ENCODE measurements around the gene MTA2. TPM values are rescaled to one million over a fixed set of nuclear protein-coding genes. Genes with fewer than 3 reads are reported as not detected.
A peak's percentile ranks its signal among the peaks of the same experiment; 100 is the strongest.
"Not testable (repeated sequence)": the region's sequence is repeated elsewhere in the genome, so short reads cannot be mapped to it uniquely, and the experiment has no call there.

The MTA2 gene
- total RNA-seq (2014; rRNA removed; shearing (Covaris generic)) = 223 and 229 TPM in 2 replicates

DNA sequence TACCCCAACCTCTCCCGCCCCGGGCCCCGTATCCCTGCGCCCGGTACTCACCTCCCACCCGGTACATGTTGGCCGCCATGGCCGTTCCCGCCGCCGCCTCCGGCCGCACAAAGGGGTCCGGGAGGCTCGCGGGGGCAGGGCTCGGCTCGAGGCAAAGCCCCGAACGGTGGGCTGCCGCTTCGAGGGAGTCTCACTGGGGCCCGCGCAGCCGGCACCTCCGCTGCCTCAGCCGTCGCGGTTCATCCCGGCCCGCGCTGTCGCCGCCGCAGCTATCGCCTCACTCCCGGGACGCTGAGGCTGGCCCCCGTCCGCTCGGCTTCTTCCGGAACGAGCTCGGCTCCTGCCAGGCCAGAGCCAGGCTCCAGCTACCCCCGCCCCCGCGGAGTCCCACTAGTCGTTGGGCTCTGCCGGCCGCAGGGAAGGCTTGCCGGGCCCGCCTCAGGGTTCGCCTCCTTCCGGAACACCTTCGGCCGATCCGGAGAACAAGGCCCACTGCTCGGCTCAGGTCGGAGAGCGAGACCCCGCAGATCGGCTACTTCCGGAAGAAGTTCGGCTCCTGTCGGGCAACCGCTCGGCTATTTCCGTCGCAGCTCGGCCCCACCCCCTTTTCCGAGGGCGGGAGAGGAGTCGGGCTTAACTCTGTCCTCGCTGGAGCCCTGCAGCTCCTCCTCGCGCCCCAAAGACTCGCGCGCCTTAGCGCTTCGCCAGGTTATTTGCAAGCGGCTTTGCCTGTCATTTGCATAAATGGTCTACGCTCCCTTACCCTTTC is at the start of gene MTA2:
Gene MTA2 (minus strand): TSS at position 494 of the 769 bp plus-strand sequence. CDS start 415 bp downstream, at position 79.
- DNase-seq (ENCODE audit: low spot score) = peak; percentile 100

DNA sequence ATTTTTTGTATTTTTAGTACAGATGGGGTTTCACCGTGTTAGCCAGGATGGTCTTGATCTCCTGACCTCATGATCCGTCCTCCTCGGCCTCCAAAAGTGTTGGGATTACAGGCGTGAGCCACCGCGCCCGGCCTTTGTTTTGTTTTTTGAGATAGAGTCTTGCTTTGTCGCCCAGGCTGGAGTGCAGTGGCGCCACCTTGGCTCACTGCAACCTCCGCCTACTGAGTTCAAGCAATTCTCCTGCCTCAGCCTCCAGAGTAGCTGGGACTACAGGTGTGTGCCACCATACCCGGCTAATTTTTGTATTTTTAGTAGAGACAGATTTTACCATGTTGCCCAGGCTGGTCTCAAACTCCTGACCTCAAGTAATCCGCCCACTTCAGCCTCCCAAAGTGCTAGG is 48.6 kb upstream of the MTA2 start:
- not testable (repeated sequence) for DNase-seq (ENCODE audit: low spot score)

DNA sequence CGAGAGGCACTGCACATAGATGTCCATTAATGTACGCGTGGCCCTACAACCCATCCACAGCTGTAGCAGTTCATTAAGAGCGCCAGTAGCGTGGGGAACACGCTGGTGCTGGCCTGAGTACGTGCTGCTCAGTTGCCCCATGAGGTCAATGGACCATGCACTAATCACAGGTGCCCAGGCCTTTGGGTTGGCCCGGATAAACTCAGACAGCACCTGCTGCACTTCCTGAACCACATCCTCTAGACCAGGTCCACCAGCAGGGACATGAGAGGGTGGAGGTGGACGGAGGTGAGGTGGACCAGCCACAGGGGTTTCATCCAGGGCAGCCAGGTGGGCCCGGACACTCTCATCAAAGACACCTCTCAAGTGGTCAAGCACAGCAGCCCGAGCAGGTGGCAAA is 47.8 kb upstream of the MTA2 start:
- DNase-seq (ENCODE audit: low spot score) = no peak

DNA sequence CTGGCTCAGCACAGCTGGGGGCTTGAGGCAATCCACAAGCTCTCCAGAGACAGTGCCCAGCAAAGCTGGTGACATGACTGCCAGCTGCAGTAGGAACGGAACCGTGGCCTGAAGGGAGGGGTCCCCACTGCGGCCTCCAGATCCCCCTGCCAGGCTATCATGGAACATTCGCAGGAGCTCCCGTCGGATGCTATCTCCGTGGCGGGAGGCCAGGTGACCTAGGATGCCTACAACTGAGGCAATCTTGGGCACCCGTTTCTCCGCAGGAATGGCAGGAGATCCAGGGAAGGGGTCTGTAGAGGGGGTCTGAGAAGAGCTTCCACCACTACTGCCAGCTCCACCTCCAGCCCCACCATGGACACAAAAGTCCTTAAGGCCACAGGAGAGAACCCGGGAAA is 47.3 kb upstream of the MTA2 start:
- no peak for DNase-seq (ENCODE audit: low spot score)

DNA sequence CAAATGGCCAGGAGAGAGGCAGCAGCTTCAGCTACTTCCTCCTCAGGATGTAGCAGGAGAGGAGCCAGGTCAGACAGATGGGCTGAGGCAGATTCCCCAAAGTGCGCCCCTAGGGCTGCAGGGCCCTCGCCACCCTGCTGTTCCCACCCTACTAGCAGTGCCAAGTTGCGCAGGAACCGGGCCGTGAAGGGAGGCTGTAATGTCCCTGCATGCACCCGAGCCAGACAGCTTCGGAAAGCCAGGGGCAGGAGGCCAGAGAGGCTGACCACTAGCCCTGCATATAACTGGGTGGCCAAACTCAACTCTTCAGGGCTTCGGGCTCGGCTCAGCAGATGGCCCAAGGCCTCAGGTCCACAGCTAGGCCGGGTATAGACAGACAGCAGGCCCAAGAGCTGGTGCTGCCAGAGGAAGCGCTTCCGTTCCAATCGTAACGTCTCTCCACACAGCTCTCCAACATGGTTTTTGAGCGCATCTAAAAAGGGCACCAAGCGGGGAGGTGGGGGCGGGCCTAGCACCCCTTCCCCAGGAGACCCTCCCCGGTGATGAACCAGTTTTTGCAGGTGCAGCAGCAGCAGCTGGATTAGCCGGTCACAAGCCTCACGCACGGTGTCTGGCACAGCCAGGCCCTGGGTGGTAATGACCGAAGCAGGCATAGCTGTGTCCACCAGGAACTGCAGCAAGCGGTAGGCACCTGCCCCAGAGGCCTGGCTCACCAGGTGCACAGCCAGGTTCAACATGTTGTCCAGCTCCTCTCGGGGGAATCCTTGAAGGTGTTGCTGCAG is 46.7 kb upstream of the MTA2 start:
- no peak for DNase-seq (ENCODE audit: low spot score)

DNA sequence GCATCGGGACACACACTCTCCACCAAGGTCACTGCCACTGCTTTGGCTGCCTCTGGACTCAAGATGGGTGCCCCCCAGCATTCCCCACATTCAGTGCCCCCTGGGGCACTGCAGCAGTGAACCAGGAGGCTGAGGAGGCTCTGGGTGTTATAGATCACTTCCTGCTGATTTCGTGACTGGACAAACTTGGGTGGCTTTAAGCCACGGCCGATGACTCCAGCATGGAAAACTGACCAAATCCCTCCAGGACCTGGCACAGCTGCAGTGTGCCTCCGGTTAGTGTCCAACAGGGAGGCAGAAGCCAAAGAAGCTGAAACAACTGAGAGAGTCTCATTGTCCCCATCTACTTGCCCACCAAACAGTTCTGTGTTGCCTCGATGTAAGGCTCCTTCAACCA is 45.9 kb upstream of the MTA2 start:
- no peak for DNase-seq (ENCODE audit: low spot score)

DNA sequence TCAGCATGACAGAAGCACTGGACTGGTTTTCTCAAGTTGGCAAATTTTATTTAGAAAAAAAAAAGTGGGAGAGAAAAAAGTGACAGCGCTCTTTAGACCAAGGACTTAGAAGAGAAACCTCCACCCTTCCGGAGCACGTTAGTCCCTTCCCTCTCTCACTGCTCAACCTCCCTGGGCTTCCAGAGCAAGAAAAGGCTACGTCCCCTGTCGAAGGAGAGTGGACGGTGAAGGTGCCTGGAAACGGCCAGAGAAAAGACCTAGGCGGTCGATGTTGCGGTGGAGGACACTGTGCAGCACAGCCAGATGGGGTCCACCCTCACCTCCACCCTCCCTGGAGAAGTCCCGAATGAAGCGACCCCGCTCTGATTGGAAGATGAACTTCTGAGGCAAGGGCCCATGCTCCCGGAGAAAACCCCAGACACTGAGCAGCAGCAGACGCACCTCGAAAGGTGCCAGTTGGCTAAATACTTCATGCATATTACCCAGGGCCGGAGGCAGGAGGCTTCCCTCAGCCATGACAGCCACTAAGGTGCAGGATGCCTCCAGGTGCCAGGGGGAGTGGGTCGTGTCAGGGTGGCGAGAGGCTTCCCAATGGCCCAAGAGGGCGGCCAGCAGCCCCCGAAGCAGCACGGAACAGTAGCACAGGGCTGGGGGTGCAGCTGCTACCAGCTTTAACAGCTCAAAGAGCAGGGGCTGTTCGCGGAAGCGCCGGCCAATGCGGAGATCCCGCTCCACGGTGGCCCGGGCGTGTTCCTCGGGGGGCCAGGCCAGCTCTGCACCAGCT is 45.4 kb upstream of the MTA2 start:
- no peak for DNase-seq (ENCODE audit: low spot score)

DNA sequence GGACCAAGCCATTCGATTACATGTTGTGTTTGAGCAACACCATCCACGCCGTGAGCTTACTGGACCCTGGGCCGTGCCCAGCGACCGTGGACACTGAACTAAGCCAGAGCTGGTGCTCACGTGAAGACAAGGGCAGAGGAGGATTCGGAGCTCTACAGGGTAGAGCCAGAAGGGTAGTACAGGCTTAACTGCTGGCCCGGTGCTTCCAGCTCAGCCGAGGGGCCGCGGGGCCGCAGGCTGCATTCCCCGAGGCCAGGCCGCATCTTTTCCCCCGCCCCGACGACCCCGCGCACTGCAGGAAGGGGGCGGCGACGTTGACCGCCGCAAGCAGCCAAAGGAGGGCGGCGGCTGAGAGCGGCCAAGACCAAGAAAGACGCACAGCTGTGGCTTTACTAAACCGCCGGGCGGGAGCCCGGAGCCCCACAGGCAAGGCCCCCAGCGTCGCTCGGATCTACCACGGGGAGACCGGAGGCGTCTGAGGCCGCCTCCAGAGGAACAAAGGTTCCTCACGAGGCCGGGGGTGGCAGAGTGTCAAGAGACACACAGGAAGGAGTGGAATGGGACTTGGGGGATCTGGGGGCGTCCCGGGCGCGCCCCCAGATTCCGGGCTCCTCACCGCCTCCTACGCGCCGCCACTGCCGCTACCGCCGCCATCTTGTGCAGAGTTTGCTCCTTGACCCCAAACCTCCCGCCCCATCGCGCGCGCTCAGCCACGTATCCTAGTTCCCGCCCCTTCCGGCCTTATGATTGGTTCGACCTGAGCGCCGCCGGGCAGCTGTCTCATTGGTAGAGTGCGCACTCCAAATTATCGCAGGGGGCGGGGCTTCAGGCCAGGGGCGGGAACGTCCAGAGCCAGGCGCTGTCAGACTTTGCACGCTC is 44.5 kb upstream of the MTA2 start, which contains the start of gene GANAB:
Gene GANAB (minus strand): TSS at position 668 of the 879 bp plus-strand sequence. CDS start 14 bp downstream, at position 654.
- DNase-seq (ENCODE audit: low spot score) = peak; percentile 100

DNA sequence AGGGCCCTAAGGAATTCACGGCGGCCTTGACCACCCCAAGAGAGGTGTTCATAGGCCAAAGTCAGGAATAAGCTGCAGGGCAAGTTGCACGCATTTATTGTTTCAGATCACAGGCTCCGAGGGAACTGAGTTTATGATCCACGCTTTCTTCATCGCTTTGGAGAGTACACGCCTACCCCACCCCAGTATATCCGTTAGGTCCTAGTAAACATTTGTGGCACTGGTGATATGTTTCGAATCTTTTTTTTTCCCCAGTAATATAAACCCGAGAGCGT is 43.9 kb upstream of the MTA2 start:
- DNase-seq (ENCODE audit: low spot score) = no peak

DNA sequence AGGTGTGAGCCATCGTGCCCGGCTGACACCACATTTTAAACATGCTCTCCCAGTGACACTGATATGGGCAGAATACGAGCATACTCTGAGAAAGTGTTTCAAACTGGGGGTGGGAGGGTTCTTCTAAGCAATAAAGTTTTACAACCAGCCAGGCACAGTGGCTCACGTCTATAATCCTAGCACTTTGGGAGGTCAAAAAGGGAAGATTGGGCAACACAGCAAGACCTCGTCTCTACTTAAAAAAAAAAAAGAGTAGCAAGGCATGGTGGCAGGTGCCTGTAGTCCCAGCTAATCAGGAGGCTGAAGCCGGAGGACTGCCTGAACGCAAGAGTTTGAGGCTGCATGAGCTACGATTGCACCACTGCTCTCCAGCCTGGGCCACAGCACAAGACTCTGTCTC is 42.6 kb upstream of the MTA2 start:
- no peak for DNase-seq (ENCODE audit: low spot score)

DNA sequence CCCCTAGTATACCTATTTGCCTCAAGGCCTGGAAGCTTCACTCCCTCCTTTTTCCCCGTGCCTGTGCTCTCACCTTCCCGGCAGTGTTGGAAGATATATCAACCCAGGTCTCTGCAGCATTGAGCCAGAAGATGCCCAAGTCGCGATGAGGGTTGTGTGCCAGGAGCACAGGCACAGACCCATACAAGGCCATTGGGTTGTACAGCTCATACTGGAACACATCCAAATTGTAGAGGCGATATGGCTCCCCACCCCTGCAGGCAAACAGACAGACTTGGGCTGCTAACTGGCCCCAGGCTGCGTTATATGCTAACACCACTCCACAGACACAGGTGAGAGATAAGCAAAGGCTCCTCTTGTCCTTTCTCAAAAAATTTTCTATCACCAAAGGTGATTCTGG is 30.8 kb upstream of the MTA2 start:
- DNase-seq (ENCODE audit: low spot score) = no peak

DNA sequence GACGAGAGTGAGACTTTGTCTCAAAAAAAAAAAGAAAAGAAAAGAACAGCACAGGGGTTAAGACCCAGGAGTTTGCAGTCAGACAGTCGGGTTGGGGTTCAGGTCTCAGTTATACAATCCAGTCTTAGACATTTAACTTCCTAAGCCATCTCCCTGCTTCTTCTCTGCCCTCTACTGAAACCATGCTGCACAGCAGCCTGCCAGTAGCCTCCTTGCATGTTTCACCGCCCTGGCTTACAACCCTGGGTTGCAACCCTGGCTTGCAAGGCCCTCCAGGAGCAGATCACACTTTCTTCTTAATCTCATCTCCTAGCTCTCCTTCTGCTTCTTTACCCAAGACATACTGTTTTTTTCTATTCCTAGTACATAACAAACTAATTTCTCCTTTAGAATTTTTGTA is 26.0 kb upstream of the MTA2 start:
- DNase-seq (ENCODE audit: low spot score) = peak; percentile 32

DNA sequence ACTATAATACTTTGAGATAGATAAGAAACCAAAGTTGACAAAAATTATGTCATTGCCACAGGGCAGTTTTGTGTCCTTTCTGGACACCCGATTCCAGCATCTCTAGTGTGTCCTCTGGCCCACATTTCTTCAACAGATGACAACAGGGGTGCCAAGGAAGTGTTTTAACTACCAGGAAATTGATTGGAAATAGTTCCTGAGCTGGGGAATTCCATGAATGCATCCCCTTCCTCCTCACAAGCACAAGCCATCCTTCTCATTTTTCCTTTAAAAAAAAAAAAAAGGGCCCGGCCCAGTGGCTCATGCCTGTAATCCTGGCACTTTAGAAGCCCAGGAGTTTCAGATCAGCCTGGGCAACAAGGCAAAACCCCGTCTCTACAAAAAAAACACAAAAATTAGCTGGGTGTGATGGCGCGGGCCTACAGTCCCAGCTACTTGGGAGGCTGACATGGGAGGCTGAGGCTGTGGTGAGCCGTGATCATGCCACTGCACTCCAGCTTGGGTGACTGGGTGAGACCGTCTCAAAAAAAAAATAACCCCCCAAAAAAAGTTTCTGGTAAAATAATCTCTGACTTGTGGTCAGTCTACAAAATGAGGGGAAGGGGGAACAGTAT is 20.9 kb upstream of the MTA2 start:
- DNase-seq (ENCODE audit: low spot score) = no peak

DNA sequence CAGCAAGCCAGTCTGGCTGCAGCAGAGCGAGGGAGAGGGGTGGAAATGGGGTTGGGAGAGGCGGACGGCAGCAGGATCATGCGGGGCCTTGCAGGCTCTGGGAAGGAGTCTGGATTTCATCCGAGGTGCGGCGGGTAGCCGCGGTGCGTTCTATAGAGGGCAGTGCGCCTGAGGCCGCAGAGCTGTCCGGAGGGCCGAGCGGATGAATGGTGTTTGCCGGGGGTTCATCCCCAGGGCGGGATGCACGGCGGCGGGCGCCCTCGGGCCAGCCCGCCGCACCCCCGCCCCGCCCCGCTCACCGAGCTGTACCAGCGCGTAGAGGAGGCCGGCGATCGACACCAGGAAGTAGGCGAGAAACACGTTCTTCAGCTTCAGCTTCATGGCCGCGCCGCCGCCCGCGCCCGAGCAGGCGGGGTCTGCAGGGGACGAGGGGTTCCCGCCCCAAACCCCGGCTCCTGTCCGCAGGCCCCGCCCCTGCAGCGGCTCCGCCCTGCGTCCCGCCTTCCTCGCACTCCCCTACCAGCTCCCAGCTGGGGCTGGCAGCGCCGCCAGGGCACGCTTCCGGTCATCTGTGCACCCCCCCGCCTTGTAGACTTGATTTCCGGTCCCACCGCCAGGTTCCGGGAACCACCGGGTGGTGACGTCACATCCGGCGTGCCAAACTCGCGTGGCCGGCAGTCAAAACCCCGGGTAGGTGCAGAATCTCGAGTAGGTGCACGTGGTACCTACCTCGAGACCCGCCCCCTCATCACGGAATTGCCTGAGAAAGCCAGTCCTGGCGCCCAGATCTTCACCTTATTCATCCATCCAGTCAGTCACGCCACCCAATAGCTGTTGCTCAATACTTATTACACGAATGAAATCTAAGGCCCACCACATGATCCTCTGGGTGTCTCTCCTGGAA is 20.2 kb upstream of the MTA2 start, which contains the start of gene B3GAT3:
Gene B3GAT3 (minus strand): TSS at position 420 of the 904 bp plus-strand sequence. CDS start 39 bp downstream, at position 381.
- DNase-seq (ENCODE audit: low spot score) = peak; percentile 100

DNA sequence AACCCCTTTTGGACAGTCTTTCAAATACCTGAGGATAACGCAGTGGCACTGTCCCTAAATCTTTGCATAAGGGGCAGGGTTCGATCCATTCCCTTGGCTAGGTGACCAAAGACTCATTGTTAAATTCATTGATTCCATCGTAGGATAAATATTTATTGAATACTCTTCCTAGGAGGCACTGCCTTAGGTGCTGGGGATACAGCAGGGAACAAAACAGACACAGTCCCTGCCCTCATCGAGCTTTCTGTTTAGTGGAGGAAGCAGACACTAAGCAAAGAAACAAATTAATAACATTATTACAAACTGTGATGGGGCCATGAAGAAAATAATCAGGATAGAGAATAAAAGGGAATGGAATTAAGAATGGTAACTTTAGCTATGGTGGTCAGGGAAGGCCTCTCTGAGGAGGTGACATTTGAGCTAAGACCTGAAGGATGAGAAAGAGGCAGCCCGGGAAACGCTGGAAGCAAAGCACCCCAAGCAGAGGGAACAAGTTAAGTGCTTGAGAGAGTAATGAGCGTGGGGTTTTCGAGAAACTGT is 19.4 kb upstream of the MTA2 start:
- DNase-seq (ENCODE audit: low spot score) = no peak

DNA sequence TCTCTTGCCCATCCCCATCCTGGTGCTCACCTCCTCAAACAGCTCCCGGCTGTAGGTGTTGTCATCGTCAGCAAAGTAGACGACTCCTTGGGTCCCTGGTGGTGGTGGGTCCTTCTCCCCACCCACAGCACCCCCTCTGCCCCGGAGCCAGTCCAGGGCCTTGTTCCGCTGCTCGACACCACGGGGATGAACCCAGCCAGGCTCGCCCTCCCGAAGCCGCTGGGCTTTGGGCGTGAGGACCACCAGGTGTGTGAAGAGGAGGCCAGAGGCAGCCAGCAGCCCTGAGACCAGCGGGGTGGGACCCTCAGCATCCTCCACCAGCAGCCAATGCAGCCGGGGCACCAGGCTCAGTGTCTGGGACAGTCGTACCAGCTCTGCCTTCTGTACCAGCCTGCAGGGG is 15.3 kb upstream of the MTA2 start:
- DNase-seq (ENCODE audit: low spot score) = not testable (repeated sequence)

DNA sequence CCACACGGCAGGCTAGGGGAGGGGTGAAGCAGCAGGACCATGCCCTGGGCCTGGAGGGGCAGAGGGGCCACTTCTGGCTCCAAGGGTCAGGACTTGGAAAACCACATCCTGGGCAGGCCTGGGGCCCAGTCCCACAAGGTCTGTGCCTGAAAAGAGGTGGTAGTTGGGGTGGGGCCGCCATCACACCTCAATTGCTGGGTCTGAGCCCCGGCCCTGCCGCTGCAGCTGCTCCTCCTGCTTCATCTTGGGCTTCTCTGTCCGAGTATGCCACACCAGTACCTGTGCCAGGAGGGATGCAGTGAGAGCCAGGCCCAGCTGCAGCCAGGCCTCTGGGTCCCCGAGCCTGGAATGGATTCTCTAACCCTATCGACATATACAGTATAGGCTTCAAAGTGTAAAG is 13.9 kb upstream of the MTA2 start:
- DNase-seq (ENCODE audit: low spot score) = no peak

DNA sequence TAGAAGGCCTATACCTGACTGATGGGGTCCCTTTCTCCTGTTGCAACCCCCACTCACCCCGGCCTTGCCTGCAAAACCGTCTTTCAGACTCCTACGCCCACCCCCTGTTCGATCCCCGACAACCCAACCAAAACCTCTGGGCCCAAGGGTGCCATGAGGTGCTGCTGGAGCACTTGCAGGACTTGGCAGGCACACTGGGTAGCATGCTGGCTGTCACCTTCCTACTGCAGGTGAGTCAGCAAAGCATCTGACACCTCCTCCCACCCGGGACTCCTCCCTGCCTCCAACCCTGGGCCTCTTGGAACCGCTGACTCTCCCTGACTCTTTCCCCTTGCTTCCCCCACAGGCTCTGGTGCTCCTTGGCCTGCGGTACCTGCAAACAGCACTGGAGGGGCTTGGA is 12.6 kb upstream of the MTA2 start:
- DNase-seq (ENCODE audit: low spot score) = peak; percentile 58

DNA sequence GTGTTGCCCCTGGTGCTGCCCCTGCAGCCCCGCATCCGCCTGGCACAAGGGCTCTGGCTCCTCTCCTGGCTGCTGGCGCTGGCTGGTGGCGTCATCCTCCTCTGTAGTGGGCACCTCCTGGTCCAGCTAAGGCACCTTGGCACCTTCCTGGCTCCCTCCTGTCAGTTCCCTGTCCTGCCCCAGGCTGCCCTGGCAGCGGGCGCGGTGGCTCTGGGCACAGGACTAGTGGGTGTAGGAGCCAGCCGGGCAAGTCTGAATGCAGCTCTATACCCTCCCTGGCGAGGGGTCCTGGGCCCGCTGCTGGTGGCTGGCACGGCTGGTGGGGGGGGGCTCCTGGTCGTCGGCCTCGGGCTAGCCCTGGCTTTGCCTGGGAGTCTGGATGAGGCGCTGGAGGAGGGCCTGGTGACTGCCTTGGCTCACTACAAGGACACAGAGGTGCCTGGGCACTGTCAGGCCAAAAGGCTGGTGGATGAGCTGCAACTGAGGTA is 11.7 kb upstream of the MTA2 start:
- no peak for DNase-seq (ENCODE audit: low spot score)

Data from HT-29 (cell line).